Glomerular endothelial cell (primary cell): ENCODE measurements around the gene ADGRA3. TPM values are rescaled to one million over a fixed set of nuclear protein-coding genes. Genes with fewer than 3 reads are reported as not detected.
A peak's percentile ranks its signal among the peaks of the same experiment; 100 is the strongest.
"Not testable (repeated sequence)": the region's sequence is repeated elsewhere in the genome, so short reads cannot be mapped to it uniquely, and the experiment has no call there.

Experiments used
- DNase-seq: peaks from one replicate; pipeline ENCODE4 v3.0.0-alpha.2; 2011; ENCODE audit warnings: low read depth, low spot score; ENCODE audit errors: extremely low read depth
- total RNA-seq: library from RNA; depleted of rRNA; stranded (reverse); fragments of >200 nt; gene quantifications from 2 replicates; pipeline ENCODE4 v1.2.3, GENCODE V29; 2015

Gene ADGRA3
- total RNA-seq, 1 donor from 2014 or later: 19.2 TPM

DNA sequence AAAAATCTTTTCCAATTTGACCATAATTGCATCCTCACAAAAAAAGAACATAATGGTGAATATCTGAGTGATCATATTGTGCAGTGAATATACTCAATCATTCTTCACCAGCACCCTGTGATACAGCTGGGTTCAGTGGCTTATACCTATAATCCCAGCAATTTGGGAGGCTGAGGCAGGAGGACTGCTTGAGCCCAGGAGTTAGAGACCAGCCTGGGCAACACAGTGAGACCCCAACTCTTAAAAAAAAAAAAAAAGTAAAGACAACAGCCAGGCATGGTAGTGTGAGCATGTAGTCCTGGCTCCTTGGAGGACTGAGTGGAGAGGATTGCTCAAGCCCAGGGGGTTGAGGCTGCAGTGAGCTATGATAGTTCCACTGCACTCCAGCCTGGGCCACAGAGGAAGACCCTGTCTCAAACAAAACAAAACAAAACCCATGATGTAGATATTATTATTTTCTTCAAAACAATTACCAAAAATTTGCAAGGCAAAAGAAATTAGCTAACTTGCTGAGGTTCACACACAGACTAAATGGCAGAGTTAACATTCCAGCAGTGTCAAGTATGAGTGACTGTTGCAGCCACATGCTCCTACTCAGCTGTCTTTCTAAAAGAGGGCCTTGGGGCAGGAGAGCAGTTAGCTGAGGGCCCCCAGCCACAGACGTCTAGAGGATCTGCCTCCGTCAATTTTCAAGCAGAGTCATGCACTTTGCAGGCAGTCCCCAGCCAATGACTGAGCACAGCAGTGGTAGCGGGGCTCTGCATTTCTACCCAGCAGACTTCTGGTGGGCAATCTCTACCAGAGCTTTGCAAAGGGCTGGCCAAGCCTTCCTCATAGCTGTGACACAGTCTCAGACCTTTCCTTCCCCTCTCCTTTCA lies 33.4 kb downstream of the ADGRA3 start:
- DNase-seq: no peak

DNA sequence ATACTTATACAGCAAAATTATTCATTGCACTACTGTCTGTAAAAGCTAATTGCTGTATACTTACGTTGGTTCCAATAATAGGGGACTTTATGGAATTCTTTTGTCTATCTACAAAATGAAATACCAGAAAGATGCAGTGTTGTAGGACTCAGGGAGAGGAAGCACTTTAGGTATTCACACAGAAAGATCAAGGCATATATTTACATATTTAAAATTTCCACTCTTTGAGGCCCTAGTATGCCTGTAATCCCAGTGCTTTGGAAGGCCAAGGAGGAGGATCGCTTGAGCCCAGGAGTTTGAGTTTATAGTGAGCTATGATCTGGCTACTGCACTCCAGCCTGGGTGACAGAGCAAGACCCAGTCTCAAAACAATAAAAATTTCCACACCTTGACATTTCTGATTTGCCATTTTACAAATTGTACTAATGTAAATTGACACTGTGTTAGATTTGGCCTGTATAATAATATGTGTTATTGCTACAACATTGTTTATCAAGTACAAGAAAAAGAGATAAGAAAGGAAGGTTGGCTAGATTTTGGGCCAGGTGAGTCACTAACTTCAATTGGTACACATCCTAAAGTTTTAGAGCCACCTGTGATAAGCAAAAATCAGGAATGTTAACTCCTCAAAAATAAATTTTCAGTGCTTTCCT lies 35.1 kb downstream of the ADGRA3 start:
- DNase-seq: no peak

DNA sequence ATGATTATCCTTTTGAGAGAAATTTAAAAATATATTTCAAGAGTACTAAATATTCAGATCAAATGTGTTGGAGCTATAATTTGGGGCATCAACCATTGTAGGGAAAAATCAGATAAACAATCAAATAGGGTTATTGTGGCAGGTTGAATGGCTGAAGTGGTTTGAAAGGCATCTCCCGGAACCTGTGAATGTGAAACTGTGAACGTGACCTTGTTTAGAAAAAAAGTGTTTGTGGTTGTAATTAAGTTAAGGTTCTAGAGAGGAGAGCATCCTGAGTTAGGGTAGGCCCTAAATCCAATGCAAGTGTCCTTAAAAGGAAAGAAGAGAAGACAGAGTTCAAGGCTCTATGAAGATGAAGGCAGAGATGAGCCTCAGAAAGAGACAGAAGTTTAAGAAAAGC lies 37.4 kb downstream of the ADGRA3 start:
- DNase-seq: no peak

DNA sequence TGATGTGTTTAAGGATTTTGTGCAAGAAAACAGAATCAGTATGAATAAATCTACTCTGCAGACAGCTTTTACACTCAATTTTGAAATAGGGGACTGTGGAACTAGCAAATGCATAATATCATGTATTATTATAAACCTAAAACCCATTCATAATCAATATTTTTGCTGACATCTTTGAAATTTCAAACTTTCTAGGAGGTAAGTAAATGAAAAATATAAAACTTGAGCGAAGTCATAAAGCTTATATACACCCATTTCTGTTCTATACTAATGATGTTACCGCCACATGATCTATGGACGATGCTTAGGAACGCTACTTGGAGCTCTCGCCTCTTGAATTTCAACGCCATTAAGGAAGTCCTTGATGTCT lies 38.1 kb downstream of the ADGRA3 start:
- DNase-seq: no peak

DNA sequence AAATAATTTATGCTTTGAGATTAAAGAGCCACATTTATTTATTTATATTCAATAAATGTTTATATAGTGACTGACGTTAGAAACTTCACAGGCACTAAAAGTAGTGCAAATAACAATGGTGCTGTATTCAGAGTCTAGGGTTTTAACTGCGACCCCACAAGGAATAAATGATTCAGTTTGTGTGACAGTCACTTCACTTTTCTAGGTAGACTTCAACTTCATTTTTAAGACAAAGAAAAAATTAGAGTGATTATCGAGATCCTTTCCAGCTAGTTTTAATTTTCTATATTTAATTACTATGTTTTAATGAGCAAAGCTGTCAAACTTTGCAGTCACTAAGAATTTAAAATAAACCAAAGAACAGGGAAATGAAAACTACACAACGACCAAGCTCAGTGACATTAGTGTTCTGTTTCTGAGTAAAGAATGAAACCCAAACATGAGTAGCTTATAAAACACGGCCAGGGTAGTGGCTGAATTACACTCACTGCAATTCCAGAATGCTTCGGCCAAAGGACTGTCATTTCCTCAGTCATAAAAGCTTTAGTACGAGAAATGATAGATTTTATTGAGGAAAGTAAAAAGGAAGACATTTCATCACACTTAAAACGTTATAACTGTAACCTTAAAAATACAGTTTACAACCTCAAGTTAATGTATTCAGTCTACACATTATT lies 38.6 kb downstream of the ADGRA3 start:
- no peak for DNase-seq

DNA sequence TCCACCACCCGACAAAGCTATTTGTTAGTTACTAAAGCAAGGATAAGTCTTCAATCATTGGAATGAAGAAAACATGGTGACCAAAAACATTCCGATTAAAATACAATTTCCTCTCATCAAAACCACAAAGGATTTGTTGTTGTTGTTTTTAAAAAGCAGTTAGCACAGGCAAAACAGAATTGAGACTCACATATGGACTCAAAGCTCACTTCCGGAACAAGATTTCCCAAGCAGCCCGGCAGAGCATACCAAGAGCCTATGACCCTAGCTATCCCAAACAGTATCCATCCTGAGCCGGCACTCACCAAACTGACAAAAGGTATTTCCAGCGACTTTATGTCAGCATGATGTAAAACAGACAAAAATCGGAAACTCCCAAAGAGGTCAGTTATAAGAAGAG lies 39.9 kb downstream of the ADGRA3 start:
- no peak for DNase-seq

DNA sequence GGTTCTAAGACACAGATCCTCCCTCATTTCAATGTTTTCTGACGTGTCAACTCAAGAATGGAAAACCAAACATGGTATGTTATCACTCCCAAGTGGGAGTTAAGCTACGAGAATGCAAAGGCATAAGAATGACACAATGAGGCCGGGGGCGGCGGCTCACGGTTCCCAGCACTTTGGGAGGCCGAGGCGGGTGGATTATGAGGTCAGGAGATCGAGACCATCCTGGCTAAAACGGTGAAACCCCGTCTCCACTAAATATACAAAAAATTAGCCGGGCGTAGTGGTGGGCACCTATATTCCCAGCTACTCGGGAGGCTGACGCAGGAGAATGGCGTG lies 40.6 kb downstream of the ADGRA3 start:
- DNase-seq: not testable (repeated sequence)

DNA sequence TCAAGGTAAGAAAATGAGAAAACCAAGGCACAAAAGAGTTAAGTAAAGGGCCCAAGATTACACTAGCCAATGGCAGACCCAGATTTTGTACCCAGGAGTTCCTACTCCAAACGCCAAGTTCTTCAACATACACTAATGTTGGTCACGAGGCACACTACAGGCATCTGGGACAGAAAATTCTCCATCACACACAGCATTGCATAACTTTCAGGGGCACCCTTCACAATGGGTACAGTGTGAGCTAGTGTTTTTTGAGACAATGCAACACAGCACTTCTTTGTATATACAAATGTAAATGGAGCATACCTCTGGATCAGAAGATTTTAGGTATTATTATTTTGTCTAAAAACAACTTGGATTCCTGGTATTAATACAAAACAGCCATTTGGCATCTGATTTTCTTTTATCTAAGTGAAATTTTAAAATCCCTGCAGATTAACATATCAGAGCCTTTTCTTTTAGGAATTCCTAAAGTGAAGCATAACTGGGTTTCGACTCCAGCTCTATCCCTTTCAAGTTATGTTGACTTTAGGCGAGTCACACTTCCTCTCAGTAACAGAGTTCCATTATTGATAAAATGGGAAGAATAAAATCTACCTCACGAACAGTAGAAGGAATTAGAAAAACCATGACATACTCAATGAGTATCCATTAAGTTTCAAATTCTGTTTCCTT lies 41.1 kb downstream of the ADGRA3 start:
- peak; percentile 10 for DNase-seq

DNA sequence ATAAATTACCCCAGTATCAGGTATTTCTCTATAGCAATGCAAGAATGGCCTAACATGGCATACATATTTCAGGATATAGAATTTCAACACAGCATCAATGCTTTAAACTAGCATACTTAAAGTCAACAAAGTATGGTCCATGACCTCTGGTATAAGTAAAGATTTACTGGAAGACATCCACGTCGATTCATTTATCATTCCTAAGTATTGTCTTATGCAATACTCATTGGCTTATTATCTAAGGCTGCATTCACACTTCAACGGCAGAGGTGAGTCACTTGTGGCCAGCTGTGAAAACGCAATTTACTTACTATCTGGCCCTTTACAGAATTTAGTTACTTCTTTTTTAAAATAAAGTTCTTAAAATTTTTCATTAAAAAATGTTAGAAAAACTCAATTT lies 42.6 kb downstream of the ADGRA3 start:
- DNase-seq: peak; percentile 9

DNA sequence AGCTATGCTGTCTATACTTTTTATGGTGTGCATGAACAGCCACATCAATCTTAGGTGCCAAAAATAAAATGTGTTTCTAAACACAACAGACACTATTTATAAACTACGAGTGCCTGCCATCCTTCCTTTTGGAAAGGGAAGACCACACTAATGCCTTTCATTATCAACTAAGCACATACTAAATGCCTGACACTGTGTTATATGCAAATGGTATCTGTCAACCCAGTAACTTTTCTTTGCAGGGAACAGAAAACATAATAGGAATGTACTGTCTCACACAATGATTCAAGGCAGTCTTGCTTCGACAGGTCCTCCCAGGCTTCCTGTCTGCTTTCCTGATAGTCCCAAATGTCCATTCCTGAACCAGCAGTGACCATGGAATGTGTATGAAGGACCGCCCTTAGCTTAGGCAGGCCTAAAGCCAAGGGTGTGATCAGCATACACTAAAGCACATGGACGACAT lies 43.8 kb downstream of the ADGRA3 start:
- no peak for DNase-seq

DNA sequence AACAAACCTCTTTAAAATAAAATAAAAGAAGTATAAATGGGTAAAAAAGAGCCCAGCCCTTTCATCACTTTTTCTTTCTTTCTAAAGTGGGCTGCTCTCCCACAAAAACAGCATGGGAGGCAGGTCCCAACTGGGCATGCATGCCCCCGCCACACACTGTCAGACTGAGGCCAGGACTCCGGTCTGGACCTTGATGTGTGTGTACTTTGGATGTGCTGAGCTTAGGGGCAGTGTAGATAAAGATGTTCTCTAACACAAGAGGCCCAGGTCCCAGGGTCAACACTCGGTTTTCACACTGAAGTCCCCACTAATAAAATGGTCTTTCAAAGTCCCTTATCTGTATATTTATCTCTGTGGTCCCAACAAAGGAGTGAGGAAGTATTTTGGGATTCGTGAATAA lies 44.4 kb downstream of the ADGRA3 start:
- DNase-seq: no peak

DNA sequence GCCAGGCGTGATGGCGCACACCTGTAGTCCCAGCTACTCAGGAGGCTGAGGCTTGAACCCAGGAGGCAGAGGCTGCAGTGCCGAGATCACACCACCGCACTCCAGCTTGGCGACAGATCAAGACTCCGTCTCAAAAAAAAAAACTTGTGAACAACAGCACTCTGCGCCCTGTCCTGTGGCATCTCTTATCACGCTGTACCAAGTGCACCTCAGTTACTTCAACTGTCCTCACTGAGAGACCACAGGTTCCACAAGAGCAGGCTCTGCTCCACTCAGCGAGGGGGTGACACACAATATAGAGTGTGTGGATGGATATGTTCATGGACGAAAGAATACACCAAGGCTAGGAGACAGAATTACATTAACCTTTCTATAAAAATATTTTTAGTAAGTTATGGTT lies 49.3 kb downstream of the ADGRA3 start:
- no peak for DNase-seq

DNA sequence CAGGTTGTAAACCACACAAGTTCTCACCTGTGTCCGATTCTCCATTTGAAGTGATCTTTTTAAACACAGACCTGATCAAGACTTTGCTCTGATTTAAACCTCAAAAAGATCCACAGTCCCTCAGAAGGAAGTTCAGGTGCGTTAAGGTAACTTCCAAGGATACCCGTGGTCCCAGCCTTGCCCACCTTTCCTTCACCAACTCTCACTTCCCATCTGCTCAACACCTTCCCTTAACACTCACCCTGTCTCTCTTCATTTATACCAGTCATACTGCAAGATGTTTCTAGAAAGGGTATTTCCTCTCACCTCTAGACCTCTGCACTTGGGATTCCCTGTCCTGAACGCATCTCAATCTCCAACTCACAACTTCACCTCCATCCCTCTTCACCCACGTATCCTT lies 49.9 kb downstream of the ADGRA3 start:
- no peak for DNase-seq

DNA sequence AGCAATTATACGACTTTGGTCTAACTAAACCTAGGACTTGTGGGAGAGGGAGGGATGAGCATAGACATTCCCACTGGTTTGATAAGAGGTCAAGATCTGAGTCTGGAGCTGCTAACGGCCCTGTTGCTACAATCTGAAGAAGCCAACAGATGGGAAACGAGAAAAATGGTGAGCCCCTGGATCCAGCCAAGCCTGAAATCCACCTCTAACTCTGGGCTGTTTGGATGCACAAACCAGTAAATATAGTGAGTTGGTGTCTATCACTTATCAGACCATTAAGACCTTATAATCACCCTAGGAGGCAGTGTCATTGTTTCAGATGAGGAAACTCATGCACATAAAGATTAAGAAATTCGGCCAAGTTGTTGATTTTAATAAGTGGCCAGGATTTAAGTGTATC lies 50.5 kb downstream of the ADGRA3 start:
- no peak for DNase-seq

DNA sequence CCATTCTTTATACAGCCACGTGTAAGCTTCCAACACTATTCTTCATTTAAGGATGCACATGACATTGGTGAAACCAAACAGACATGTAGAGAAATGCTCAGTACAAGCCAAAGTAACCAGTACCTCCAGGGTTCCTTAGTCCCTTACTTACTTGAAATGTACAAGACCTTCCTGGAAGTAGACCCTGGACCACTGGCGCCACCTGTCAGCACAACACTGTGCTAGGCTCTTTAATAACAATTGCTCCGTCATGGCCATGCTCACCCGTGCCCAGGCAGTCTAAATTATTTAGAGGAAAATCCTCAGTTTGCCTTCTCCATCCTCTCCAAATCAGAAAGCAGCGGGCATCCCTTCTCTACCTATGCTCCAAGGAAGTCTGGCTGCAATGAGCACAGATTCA lies 52.7 kb downstream of the ADGRA3 start:
- DNase-seq: no peak

DNA sequence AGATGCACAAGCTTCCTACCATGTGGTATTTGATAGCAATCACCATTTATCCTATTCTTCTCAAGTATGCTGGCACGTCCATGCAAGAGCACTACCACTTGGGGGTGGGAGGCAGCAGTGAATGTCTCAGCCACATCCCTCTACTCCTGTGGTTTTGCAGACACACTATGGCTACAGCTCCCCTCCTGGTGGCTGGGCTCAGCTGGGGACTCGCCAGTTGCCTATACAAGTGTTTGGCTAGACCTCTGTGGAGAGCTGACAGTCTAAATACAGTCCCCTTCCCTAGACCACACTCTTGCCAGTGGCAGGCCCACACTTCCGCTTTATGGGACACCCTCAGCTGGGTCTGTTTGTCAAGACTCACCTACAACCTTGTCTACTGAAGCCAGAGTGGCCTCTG lies 53.2 kb downstream of the ADGRA3 start:
- no peak for DNase-seq

DNA sequence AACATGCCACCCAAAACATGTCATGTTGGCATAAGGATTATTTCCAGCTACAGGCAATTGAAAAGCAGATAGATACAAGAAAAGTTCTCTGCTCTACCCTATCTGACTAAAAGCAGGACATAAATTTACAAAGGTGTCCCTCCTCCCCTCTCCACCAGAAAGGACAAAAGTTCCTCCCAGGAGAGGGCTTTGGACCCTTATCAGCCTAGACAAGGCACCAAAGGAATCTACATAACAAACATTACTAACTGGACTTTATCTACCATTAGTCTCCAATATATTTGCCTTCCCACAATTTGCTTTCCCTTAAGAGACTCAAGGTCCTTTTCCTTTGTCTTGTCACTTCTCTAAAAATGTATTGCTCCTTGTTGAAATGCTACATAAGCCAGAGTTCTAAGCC lies 55.6 kb downstream of the ADGRA3 start:
- DNase-seq: no peak

DNA sequence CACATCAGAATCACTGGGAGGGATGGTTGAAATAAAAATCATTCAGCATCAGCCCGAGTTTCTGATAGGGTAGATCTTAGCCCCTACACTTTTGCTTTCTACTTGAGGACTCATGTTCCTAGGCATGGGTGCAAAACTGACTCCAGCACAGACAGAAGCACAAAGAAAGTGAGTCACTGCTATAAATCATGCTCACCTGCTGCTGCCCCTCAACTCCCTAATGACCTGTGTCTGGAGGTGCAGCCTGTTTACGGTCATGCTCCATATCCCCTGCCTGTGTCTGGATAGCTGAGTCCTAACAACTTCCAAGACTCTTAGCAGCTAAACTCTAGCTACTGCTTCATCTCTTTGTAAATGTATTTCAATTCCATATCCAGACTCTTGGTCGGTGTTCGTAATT lies 57.8 kb downstream of the ADGRA3 start:
- no peak for DNase-seq

DNA sequence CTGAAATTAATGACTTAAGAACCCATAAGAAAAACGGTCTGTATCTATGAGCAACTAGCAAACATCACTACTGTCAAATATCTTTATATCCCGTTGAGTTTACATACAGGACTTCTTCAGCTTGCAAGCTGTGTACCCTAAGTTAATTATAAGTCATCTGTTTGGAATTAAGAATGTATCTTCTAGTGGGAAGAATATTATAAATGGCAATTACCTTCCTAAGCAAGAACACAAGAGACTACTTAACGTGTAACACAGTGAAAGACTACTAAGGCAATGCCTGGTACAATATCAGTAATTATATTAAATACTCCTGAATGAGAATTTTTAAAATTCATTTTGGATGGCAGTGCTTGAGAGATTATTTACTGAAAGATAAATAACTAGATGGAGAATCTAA lies 58.5 kb downstream of the ADGRA3 start:
- no peak for DNase-seq

DNA sequence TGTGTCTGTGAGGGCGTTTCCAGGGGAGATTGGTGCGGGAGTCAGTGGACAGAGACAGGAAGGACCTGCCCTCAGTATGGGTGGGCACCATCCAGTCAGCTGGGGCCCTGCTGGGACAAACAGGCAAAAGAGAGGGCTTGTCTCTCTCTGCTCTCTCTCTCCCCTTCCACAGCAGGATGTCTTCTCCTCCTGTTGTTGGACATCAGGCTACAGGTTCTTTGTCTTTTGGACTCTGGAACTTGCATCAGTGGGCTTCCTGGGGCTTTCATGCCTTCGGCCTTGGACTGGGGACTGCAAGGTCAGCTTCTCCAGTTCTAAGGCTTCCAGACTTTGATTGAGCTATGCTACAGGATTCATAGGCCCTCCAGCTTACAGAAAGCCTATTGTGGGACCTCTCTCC lies 59.6 kb downstream of the ADGRA3 start:
- no peak for DNase-seq

DNA sequence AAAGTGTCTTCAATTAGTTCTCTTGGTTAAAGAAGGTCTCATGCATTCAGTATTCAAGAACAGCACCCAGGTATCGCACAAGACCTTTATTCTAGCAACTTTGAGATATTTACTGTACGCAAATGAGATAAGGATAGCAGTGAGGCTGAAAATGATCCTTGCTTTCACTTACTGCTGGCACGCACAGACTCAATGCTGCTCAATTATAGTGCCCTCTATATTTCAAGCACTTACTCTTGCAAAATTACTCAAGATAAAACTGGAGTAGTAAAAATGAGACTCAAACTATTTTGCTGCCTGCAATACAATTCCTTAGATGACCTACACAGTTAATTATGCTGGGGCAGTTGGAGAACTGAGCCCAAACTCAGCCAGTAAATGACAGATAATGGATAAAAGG lies 60.9 kb downstream of the ADGRA3 start:
- no peak for DNase-seq
